Transverse colon (tissue), 4 donors: Measurements from ENCODE around the gene HECTD4. TPM values are rescaled to one million over a fixed set of nuclear protein-coding genes. Genes with fewer than 3 reads are reported as not detected.

ENCODE experiments used
- DNase-seq: peaks from one replicate; pipeline ENCODE4 v3.0.0-alpha.2; 2019
- H3K27ac ChIP-seq, 4 donors: fragments of 200-600 bp; sonication (generic); 2 replicates each; pipeline ENCODE4 v1.5.1; 2016 to 2018; ENCODE audit warnings: inconsistent platforms in 4 of 4
- H3K27me3 ChIP-seq: fragments of 200-600 bp; sonication (generic); 2 replicates; pipeline ENCODE4 v1.5.1; 2017; ENCODE audit warnings: inconsistent platforms
- H3K36me3 ChIP-seq, 4 donors: fragments of 200-600 bp; sonication (generic); 2 replicates each; pipeline ENCODE4 v1.5.1; 2017 to 2019; ENCODE audit warnings: inconsistent platforms in 4 of 4
- H3K4me1 ChIP-seq, 4 donors: fragments of 200-600 bp; sonication (generic); 2 replicates each; pipeline ENCODE4 v1.5.1; 2017 to 2020; ENCODE audit warnings: inconsistent platforms in 4 of 4
- H3K4me3 ChIP-seq, 4 donors: fragments of 200-600 bp; sonication (generic); 1 replicate in 1 of 4; 2 replicates in 3 of 4; pipeline versions ENCODE4 v1.5.1 to v1.6.1; 2017 to 2019; ENCODE audit warnings: inconsistent platforms in 4 of 4
- H3K9me3 ChIP-seq, 2 donors: fragments of 200-600 bp; sonication (generic); 2 replicates each; pipeline ENCODE4 v1.5.1; 2017 to 2019; ENCODE audit warnings: inconsistent platforms in 2 of 2
- EP300 ChIP-seq: sonication (generic); formaldehyde crosslinking; IDR thresholded peaks from one replicate; pipeline ENCODE4 v1.6.1; 2017; ENCODE audit warnings: antibody characterized with exemption, low read depth
- POLR2A ChIP-seq: fragments of 450-650 bp; IDR thresholded peaks from one replicate; pipeline ENCODE4 v1.6.1; 2016; ENCODE audit warnings: antibody characterized with exemption, mild to moderate bottlenecking, moderate library complexity
- POLR2AphosphoS5 ChIP-seq, 3 donors: sonication (generic); formaldehyde crosslinking; IDR thresholded peaks; one replicate each; pipeline ENCODE4 v1.6.1; 2016; ENCODE audit warnings: antibody characterized with exemption in 3 of 3
- WGBS, 2 donors: methylation state at CpG; one replicate each; pipeline ENCODE4 v1.1.5; 2018; ENCODE audit warnings: low coverage in 1 of 2; 5-methylcytosine and 5-hydroxymethylcytosine counted together
- in situ Hi-C, 4 donors: fragments of 200-750 bp; cut with MboI; loops; one replicate each; pipeline versions ENCODE4 v1.15.0 to v1.15.1; 2017; ENCODE audit warnings: low sequenced_read_pairs in 3 of 4, low pct_ligation_motif_present in 1 of 4, low pct_unique_long_range_greater_than_20kb in 1 of 4
- intact Hi-C: fragments of 100-400 bp; cut with DNase I; formaldehyde crosslinking; loops from one replicate; pipeline ENCODE4 v1.15.1; 2023; ENCODE audit warnings: low total_unique reads
- total RNA-seq, 4 donors: library from RNA; depleted of rRNA; stranded (reverse); fragments of >200 nt; gene quantifications; one replicate each; pipeline ENCODE4 v1.1.0, GENCODE V29; 2016
- TF ChIP-seq, protein P1 (sequence below), 5 experiments: fragments of 200-600 bp in 3 of 5; fragments of 450-650 bp in 2 of 5; sonication (generic) in 3 of 5; IDR thresholded peaks; 1 replicate in 2 of 5; 2 replicates in 3 of 5; pipeline ENCODE4 v1.5.1; 2016 to 2017; ENCODE audit warnings: antibody characterized with exemption in 5 of 5, inconsistent platforms in 3 of 5, mild to moderate bottlenecking in 2 of 5, moderate library complexity in 1 of 5

The HECTD4 gene
- total RNA-seq, 4 donors from 2014 or later, result 52.6 to 171 (median 121) TPM

DNA sequence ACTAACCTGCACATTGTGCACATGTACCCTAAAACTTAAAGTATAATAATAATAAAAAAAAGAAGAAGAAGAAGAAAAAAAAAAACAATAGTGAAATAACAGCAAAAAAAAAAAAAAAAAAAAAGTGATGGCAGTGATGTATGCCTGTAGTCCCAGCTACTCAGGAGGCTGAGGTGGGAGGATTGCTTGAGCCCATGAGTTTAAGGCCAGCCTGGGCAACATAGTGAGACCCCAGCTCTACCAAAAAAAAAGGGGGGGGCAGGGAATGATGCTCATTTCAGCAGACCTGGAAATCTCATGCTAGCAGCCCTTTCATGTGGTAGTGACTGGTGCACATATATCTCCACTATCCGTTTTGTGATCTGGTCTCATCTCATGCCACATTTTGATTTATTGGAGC is 236.1 kb downstream of the HECTD4 start:
- TF ChIP-seq POLR2AphosphoS5 (IDR thresholded peaks at IDR 0.05), result no peak
- TF ChIP-seq EP300, result no peak
- TF ChIP-seq POLR2A, result no peak
- TF ChIP-seq, protein P1, sequence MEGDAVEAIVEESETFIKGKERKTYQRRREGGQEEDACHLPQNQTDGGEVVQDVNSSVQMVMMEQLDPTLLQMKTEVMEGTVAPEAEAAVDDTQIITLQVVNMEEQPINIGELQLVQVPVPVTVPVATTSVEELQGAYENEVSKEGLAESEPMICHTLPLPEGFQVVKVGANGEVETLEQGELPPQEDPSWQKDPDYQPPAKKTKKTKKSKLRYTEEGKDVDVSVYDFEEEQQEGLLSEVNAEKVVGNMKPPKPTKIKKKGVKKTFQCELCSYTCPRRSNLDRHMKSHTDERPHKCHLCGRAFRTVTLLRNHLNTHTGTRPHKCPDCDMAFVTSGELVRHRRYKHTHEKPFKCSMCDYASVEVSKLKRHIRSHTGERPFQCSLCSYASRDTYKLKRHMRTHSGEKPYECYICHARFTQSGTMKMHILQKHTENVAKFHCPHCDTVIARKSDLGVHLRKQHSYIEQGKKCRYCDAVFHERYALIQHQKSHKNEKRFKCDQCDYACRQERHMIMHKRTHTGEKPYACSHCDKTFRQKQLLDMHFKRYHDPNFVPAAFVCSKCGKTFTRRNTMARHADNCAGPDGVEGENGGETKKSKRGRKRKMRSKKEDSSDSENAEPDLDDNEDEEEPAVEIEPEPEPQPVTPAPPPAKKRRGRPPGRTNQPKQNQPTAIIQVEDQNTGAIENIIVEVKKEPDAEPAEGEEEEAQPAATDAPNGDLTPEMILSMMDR (IDR thresholded peaks at IDR 0.05), result no peak
- H3K4me1 ChIP-seq, result no peaks in the 10 kb centered on the region
- H3K27me3 ChIP-seq, result no peaks in the 10 kb centered on the region
- H3K9me3 ChIP-seq, result no peaks in the 10 kb centered on the region
- no peak overlapping the region for H3K27ac ChIP-seq
- WGBS, 2 donors, result 86 to 90% methylated on average over 1 of the region's 1 CpG
- in situ Hi-C loops, result no loop called here
- no peak for DNase-seq
- H3K36me3 ChIP-seq, result peaks cover 0 to 82% (median 38%) of the 10 kb centered on the region in 4 donors
- intact Hi-C loops, result no loop called here
- H3K4me3 ChIP-seq, result no peak overlapping the region

- Histone ChIP-seq H3K4me1 (no peaks in the 10 kb centered on the region), H3K4me3 (no peak overlapping the region), H3K9me3 (no peaks in the 10 kb centered on the region), H3K36me3 (peaks cover 0 to 91% (median 42%) of the 10 kb centered on the region in 4 donors), H3K27me3 (no peaks in the 10 kb centered on the region), H3K27ac (no peak overlapping the region)
- in situ Hi-C loops, result no loop called here
- DNase-seq, result no peak
- TF ChIP-seq EP300 (no peak), POLR2A (no peak), POLR2AphosphoS5 (IDR thresholded peaks at IDR 0.05) (no peak)
- TF ChIP-seq, protein P1 (IDR thresholded peaks at IDR 0.05), result no peak
- 87 to 100% methylated on average over 3 to 5 of the region's 5 CpGs for WGBS, 2 donors
- intact Hi-C loops, result no loop called here
These were observed 241.5 kb downstream of the HECTD4 start for GRCh38 chr12:112140728-112141127.

DNA sequence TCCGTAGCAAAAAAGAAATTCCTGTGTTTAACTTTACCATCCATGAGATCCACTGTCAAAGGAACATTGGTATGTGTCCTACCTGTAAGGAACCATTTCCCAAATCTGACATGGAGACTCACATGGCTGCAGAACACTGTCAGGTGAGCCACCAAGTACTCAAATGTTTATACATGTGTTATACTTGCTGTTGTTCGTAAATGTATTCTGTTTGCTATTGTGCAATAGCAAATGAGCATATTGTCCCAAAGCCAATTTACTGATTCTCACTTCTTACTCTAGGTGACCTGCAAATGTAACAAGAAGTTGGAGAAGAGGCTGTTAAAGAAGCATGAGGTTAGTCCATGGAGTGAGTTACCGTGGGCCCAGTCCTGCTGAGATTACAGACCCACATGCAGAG is 247.5 kb downstream of the HECTD4 start:
- DNase-seq, result no peak

DNA sequence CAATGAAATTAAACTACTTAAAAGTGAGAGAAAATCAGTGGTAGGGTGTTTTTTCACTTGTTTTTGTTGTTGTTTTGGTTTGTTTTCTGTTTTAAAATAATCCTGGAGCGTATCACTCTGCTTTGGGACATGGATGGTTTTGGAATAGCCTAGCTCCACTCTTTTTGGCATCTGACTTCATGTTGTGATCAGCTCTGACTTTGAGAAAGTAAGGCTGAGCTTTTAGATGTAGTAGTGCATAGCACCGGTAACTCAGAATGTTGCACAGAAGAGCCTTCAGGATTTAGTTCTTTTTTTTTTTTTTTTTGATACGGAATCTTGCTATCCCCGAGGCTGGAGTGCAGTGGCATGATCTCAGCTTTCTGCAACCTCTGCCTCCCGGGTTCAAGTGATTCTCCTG is 248.8 kb downstream of the HECTD4 start:
- DNase-seq, result no peak
- peaks cover 0 to 48% (median 16%) of the 10 kb centered on the region in 4 donors for H3K36me3 ChIP-seq

More for the DNA sequence above, 247.5 kb downstream of the HECTD4 start:
- Histone ChIP-seq H3K4me3 (no peak overlapping the region), H3K27me3 (no peaks in the 10 kb centered on the region), H3K27ac (no peak overlapping the region), H3K4me1 (peaks cover 13 to 23% (median 21%) of the 10 kb centered on the region in 4 donors), H3K9me3 (no peaks in the 10 kb centered on the region), H3K36me3 (peaks cover 0 to 60% (median 21%) of the 10 kb centered on the region in 4 donors)
- TF ChIP-seq, protein P1 (IDR thresholded peaks at IDR 0.05), result no peak
- no peak for TF ChIP-seq POLR2AphosphoS5 (IDR thresholded peaks at IDR 0.05)
- TF ChIP-seq POLR2A, result no peak
- no peak for TF ChIP-seq EP300
- in situ Hi-C loops, result no loop called here
- 92 to 100% methylated on average over 1 to 3 of the region's 3 CpGs for WGBS, 2 donors
- intact Hi-C loops, result no loop called here

More for the DNA sequence above, 248.8 kb downstream of the HECTD4 start:
- Histone ChIP-seq H3K9me3 (no peaks in the 10 kb centered on the region), H3K4me1 (peaks cover 16 to 36% (median 28%) of the 10 kb centered on the region in 4 donors), H3K27me3 (no peaks in the 10 kb centered on the region), H3K27ac (no peak overlapping the region), H3K4me3 (no peak overlapping the region)
- in situ Hi-C loops (no loop called here), intact Hi-C loops (no loop called here)
- TF ChIP-seq POLR2A (no peak), POLR2AphosphoS5 (IDR thresholded peaks at IDR 0.05) (no peak), EP300 (no peak)
- TF ChIP-seq, protein P1 (IDR thresholded peaks at IDR 0.05), result no peak
- 90 to 95% methylated on average over 5 of the region's 5 CpGs for WGBS, 2 donors
